NCI-H2081 (cell line): ENCODE data around the gene TNIK.
A peak's percentile ranks its signal among the peaks of the same experiment; 100 is the strongest.

ENCODE experiments used
- DNase-seq, 2 experiments: peaks; one replicate each; lab custom pipeline; 2025; lab: John Stamatoyannopoulos, UW

The TNIK gene

DNA sequence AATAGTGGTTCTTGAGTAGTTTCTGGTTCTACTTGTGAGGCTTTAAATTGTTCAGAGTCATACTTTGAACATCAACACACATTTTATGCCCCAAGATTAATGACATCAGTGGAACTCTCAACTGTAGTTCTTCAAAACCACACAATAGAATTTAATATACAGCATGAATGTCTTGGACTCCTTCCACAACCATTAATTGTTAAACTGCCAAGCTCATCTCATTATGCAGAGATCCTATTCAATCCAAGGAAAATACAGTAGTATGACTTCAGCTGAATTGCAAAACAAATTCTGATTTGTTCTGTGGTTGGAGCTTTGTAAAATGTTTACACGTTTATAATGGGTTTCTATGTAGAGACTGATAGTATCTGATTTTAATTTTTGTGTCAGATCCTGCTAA is 234.5 kb downstream of the TNIK start:
- DNase-seq = no peak

DNA sequence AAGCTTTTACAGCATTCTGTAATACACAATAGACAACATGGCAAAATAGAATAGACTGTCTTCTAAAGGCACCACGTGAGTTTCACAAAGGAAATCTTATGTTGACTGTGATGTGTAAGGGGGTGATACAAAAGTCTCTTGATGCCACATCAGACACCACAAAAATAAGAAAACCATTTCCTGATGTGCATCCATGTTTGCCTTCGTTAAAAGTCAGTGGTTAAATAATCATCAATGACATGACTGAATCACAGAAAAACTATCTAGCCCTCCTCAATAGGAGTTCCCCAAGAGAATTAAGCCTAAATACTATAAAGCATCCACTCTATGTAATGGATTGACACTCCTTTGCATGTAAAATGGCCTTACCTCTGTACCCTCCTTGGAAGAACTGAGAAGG is 235.0 kb downstream of the TNIK start:
- peak in 1 of 2 experiments; percentile 24 for DNase-seq

DNA sequence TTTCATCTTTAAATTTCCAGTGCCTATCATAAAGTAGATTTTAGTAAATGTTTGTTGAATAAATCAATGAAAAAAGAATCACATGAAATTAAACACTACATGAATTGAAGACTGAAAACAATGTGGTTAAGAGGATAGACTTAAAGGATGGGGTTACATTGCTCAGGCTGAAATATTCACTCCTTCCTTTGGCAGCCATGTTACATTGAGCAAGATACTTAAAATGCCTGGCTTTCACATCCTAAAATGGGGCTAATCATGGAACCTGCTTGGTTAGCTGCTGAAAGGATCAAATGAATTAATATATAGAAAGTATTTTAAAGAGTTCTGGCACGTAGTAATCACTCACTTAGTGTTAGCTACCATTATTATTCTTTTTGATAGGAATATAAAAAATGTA is 236.8 kb downstream of the TNIK start:
- no peak for DNase-seq

DNA sequence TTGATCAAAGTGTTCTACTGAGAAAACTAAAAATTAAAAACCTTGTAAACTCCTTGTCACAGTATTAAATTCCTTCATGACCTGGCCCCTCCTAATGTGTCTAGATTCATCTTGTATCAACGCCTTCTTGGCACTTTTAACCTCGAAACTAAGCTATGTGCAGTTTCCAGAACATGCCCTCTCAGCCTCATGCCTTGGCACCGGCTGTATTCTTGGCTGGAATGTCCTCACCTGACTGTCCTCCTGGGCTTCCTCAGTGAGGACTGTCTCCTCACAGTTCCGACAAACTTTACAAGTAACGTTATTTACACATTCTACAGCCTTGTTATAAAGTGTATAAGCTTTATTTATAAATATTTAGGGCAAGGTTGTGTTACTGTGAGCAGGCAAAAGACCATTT is 237.2 kb downstream of the TNIK start:
- DNase-seq = no peak

DNA sequence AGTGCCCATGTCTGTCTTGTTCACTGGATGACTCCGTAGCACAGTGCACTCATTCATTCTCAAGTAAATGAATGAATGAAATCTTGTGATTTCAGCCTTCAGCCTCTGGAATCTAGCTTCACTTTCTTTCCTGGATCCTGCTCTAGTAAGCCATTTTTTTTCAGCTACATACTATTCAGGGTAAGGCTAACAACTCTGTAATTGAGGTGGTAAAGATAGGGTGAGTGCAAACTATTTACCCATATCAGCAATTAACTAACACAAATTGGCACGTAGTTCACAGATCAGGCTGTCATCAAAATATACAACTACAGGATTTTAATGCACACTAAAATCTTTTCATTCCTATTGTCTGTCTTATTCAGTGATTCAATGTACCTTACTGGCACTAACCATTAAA is 238.6 kb downstream of the TNIK start:
- no peak for DNase-seq

DNA sequence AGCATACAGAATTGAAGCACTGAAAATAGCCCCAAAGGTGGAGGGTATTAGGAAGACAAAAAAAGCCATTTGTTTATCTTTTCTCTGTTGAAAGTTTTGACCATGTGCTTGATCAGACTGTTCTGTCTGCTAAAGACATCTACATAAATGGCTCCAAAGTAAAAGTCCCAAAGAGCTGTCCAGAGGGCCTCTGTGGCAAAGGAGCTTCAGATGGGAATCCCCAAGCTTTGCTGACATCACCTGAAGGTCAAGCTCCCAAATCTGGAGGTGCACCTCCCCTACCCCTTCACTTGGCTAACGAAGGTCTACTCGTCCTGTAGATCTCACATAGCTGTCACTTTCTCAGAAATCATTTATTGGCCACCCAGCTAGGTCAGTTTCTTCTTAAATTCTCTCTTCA is 239.1 kb downstream of the TNIK start:
- no peak for DNase-seq

DNA sequence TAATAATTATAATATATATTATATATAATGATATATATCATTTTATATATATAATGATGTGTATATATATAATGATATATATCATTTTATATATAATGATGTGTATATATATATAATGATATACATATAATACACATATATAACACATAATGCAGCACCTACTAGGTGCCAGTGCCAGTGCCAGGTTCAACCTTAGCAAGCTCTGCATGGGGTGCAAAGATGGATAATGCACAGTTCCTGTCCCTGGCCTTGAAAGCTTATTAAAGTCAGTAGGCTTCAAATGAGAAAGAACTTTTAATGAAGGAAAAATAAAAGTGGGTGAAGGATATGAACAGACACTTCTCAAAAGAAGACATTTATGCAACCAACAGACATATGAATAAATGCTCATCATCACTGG is 240.9 kb downstream of the TNIK start:
- DNase-seq = peak in 1 of 2 experiments; percentile 7

DNA sequence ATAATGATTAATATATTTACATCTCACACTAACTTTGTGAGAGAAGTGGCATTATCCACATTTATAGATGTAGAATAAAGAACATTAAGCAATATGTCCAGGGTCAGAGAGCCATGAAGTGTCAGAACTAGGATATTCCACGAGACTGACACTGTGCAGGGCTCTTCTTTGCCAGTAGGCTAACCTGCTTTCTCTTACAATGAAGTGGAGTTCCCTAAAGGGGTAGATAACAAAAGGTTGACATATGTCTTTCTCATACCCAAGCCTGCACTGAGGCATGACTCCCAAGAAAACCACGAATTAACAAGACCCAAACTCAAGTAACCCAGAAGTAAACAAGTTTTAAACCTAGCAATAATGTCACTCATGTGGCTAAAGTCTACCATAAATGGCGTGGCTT is 242.1 kb downstream of the TNIK start:
- no peak for DNase-seq

DNA sequence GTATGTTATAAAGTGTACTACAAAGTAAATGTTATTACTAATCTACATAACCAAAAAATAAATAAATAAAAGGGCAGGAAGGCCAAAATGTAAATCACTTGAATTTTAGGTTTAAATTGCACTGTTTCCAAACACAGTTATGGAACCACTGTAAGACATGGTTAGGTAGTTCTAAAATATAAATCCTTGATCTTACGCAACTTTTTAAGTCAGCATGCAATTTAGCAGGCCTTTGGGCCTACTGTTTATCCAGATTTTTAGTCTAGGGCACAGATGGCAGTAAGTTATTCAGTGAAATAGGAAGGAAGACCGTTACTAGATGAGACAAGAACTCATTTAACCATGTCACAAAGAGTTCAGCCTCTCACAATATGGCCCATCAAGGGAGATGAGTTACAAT is 246.3 kb downstream of the TNIK start:
- DNase-seq = no peak

DNA sequence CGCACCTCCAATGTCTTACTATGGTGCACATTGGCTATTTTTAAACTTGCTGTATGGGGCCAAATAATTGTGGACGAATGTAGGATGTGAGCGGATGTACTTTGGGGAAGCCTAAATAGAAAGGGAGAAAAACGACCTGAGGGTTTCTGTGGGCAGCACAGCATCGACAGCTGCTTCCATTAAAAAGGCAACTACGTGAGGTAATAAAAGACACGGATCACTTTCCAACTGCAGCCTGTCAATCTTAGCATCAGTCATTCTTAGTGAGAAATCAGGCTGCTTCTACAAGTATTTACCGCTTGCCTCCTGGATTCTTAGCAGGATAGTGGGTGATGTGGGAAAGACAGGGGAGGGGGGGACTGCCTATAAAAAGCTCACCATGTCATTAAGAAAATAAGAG is 247.0 kb downstream of the TNIK start:
- no peak for DNase-seq

DNA sequence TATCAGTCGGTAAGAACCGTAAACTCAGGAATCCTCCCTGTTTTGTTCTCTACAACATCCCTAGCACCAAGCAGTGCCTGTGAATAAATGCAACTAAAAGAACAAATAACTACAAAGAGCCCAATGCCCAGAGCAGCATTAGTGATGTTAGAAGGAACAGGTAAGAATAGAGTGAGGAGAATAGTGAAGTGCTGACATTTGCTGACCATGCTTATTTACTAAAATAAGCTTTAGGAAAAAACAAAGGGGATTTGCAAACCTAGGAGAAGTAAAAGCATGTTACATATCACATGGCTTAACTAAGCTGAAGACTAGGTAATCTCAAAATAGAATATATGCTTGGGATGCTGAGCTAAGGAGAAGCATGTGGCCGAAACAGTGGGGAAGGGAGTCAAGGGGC is 247.6 kb downstream of the TNIK start:
- DNase-seq = no peak

DNA sequence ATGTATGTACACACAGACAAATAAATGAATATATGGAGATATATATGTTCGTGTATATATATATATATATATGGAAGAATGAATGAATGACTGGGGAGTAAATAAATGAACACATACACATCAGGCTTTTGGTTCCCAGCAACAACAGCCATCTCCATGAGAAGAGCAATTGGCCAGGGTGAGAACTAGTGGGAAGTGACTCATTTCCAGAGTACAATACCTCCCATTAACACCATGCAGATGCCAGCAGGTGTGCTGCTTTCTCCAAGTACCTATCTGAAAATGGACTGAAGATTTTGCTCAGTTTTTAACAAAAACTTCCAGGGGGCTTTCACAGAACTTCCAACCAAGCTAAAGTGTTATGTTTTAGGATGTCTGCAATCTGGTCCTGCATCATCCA is 253.9 kb downstream of the TNIK start:
- no peak for DNase-seq

DNA sequence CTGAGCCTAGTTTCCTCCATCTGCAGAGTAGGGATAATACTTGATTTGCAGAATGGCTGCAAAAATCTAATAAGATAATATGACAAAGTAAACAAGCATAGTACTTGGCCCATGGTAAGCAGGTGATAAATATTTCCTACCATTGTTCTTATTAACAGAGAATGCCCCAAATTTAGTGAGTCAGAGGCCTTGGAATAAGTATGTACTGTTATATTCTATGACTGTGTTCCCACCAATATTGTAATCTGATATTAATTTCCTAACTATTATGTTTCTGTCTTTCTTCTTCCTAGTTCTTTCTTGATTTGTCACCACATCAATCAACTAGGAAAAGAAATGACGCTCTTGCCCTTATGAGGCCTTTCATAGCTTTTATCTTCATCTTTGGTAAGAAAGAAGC is 255.3 kb downstream of the TNIK start:
- no peak for DNase-seq

DNA sequence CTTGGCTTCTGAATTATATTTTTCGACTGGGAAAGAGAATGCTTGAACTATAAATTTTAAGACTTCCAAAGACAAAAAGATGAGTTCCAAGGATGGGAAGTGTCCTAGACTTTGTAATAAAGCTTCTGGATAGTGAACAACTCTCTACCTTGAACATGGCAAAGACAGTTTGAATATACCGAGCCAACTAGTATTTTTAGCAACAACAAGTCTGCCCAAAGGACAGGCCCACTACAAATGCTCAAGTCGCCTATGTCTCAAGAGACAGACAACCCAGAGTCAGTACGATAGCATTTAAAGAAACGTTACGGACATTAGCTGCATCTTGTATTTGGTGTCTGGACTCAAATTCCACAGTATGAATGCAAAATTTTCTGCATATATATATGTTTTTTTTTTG is 258.4 kb downstream of the TNIK start:
- DNase-seq = no peak

DNA sequence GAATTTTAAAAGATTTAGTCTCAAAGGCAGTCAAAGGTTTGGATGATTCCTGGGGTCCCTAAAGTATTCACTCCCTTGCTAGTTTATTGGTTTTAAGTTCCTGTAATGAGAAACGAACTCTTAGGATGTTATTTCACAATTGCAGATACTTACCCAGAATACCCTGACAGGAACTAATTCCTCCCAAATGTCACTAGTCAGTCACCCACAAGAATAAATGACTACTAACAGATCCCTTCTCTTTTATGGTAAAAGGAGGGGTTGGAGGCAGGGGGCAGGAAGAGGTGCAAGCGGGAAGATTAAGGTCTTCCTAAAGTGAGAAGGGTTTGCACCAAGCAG is 259.5 kb downstream of the TNIK start:
- DNase-seq = no peak

DNA sequence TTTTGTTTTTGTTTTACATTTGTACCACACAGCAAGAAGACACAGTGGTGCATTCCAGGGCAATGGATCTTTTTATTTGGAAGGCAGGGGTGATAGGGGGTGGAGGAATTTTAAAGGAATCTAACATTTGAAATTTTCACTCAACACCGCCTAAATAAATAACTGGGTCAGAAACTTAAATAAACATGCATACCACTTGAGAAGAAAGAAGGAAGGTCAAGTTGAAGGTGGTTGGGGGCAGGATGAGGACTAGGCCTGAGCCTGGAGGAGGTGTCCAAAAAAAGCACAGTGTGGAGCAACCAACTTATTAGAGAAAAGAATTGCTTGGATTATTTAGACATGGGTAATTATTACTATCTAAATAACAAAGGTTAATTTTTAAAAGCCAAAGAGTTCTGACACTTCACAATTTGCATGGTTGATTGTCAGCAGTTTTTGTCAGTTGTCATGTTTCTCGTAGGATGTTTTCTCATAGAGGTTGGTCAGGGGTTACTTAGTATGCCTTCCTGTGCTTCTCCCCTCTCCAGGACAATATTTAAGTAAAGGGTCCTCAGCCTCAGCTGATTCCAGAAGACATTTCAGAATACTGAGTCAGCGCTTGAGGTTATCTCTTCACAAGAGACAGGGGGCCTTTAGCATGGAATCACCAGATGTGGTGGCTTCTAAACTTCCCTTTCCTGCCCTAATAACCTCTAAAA is 260.0 kb downstream of the TNIK start:
- no peak for DNase-seq

DNA sequence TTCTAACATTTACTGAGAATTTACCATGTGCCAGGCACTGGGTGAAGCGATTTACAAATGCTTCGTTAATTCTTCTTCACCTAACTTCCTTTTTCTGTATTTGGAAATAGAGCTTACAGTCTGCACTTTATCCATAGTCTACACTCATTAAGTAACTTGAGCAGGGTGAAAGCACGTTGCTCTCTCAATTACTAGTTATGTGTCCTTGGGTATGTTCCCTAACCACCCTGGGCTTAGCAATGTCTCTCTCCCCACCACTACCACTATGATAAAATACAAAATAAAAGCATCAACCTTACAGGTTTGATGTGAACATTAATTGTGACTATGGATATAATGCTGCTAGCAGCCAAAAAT is 260.8 kb downstream of the TNIK start:
- DNase-seq = peak in 1 of 2 experiments; percentile 56

DNA sequence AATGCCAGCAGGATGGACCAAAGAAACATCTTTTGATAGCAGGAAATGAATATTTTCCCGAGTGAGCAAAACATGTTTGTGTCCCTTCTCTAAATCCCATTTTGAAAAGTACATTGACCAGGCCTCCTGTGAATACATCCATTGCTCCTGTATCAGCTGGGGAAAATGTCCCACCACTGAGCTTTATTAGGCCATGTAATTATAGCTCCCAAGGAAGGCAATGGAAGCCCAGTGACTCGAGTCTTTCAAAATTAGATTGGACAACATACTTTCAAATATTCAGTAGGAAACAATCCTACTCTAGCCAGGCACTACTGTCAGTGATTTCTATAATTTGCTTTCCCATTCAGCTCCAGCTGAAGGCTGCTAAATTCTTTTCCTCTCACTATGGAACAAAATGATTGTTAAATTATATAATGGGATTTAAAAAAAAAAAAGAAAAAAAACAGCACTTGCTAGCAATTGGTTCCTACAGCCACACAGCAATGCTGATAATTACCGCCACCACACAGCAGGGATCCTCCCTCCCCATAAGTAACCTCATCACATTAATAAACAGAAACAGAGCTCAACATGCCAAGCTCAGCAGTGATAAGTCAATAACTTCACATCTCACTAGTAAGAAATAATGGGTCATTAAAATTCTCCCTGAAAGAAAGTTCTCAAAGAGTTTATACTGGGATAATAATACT is 261.3 kb downstream of the TNIK start:
- DNase-seq = peak; percentile 37 to 72

DNA sequence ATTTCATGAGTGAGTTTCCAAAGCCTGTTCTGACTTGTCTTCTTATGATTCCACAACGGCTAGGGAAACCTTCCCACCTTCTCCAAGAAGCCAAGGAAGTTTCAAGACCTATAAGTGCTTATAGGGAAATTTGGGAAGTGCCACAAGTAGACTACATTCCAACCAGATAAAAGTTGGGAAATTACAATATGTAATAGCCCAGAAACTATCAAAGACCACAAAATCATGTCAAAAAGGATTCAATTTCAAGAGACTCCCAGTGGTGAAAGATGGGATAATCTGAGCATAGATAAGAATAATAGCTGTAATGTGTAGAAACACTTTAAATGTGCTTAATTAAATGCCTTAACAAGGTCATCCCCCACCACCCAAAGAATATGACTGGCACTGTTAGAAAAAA is 264.5 kb downstream of the TNIK start:
- no peak for DNase-seq

DNA sequence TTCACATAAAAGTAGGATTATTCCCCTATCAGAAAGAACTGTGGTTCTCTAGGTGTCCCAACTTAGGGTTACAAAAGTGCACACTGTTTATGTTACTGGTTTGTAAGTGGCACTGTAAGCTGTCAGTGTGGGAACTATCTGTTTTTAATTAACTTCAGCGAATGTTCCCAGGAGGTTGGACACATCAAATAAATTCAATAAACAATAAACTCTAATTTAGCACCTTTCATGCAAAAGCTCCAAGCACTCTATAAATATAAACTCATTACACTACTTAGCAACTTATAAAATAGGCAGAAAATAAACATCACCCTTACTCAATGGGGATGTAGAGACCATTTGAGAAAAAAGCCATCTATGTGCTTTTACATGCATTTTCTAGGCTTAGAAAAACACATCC is 265.2 kb downstream of the TNIK start:
- DNase-seq = no peak

DNA sequence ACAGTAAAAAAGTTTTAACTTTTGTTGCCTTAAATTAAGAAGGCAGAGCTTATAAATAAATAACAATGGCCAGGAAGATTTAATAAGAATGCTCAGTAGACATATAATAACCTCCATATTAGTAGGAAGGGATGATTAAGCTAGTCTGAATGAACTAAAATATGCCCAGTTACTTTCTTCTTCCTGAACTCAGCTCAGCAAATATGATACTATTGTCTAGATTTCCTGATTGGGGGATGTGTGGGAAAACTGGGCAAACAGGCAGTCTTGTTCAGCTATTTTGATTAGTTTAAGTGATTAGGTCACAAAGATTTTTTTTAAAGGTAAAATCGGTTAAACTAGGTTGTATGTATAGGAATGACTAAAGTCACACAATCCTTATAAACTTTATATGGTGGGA is 266.5 kb downstream of the TNIK start:
- no peak for DNase-seq

DNA sequence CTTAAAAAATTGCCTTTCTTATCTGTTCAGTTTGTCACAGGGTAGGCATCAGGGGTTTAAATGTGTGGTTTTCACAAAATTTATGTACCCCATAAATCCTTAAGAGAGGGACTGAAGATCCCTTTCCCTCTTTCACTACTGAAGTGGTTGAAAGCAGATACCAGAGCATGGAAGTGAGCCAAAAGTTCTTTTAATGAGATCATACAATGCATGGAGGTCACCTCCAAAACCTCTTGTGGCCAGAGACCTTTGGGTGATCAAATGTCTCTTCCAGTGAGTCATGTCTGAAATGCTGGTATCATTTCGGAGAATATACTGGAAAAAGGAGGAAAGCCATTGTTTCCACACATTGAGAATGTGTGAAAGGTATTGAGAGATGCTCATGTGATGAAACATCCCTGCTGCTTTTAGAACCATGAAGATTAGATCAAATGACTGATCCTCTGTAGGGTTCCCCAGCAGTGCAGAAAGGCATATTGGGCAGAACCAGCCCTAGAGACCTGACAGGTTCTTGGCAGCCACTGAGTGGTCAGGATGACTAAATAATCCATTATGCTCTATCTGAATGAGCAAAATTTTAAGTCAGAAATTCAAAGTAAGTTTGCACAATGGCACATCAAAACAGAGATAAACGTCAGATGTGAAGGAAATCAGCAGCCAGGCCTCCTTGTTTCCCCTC is 267.9 kb downstream of the TNIK start:
- DNase-seq = no peak

DNA sequence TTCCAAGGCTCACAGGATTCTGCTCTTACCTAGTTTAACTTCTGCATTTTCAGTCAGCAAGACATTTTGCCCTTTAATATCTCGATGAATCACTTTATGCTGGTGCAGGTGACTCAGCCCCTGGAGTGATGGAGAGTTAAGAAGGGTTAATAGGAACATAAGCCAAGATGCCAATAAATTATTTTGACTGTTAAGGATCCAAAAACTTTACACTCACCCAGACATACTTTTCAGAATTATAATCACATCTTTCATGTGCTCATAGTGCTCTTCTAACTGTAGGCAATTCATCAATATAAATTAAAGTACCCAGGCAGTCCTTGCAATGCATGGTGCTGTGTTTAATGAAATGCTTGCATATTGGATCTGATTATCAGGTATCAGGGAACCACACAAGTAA is 269.5 kb downstream of the TNIK start:
- DNase-seq = no peak
